ENCODE data around the gene YTHDF2.
"Not testable (repeated sequence)": the region's sequence is repeated elsewhere in the genome, so short reads cannot be mapped to it uniquely, and the experiment has no call there.

The YTHDF2 gene

DNA sequence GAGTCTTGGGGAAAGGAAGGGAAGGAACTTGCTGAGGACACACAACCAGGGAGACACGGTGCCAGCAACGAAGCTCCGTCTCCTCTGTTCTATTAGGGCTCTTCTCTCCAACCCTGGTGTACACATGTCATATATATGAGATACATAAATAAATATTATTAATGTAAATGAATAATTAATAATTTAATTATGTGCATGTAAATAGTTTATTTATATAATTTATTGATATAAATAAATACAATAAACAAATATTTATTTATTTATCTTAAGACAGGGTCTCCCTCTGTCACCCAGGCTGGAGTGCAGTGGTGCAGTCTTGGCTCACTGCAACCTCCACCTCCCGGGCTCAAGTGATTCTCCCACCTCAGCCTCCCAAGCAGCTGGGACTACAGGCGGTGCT, 57.8 kb downstream of the YTHDF2 start:
- H3K4me1 Mint-ChIP-seq (ENCODE audit: low read depth in 2 of 2); H3K9me3 Mint-ChIP-seq; H3K4me3 Mint-ChIP-seq; H3K27ac Mint-ChIP-seq; H3K36me3 Mint-ChIP-seq (ENCODE audit: insufficient read depth); ATAC-seq (replicated peaks); DNase-seq: not testable (repeated sequence)
- peaks cover 28 to 42% of the 10 kb centered on the region in 2 donors for H3K27me3 Mint-ChIP-seq

DNA sequence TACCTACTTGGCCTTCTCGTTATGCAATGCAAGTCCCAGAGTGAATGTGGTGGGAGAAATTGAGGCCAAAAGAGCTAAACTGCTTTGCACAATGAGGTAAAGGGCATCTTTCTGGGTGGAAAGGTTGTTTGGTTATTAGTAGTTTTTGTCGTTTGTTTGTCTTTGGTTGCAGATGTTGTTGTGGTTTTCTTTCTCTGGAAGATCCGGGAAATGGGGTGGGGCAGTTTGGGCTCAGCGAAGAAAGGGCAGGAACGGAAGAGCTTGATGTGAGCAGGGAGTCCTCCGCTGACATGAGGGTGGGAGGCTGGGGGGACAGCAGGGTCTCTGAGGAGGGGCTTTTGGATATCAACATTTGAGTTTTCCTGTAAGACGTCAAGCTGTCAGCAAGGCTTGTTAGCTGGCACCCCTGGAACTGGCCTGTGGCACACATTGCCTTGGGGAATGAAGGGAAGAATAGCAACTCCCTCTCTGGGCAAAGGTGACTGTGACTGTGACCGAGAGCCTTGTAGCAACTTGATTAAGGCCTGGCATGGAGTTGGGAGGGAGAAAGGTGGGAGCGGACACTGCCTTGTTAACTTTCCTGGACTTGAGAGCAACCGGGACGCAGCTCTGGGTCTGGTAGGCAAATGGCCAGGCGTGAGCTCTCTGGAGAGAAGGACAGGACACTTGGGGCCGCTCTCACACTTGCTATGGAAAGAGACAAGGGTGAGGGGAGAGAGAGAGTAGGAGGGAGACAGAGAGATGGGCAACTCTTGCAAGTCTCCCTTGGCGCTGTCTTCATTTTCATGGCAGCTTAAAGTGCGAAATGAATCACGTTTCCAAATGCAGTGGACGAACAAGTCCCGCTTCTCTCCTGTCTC, 59.8 kb downstream of the YTHDF2 start:
- H3K27me3 Mint-ChIP-seq: peaks cover 28 to 38% of the 10 kb centered on the region in 2 donors
- DNase-seq: no peak
- peak overlapping the region in 1 of 2 donors; percentile 20 for H3K27ac Mint-ChIP-seq
- no peak for ATAC-seq (replicated peaks)
- H3K4me1 Mint-ChIP-seq (ENCODE audit: low read depth in 2 of 2): no peaks in the 10 kb centered on the region
- H3K9me3 Mint-ChIP-seq: no peaks in the 10 kb centered on the region
- no peaks in the 10 kb centered on the region for H3K36me3 Mint-ChIP-seq (ENCODE audit: insufficient read depth)
- H3K4me3 Mint-ChIP-seq: no peak overlapping the region

DNA sequence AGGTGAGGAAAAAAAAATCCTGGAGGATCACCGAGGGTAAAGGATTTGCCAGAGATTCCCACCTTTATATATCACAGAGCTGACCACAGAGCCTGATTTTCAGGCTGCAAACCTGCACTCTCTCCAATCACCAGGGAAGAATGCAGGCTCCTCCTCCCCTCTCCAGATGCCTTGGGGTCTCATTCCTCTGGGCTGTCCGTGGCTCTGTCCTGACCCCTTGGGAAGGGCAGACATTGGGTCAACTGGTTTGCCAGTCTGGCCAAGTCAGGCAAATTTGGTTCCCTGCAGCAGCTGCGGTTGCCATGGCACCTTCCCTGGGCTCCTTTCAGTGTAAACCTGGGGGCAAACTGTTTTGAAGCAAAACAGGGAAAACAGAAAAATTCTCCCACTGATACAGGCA, 63.6 kb downstream of the YTHDF2 start:
- Mint-ChIP-seq H3K9me3 (no peaks in the 10 kb centered on the region), H3K27me3 (peaks cover 21 to 32% of the 10 kb centered on the region in 2 donors), H3K36me3 (ENCODE audit: insufficient read depth) (no peaks in the 10 kb centered on the region), H3K4me1 (ENCODE audit: low read depth in 2 of 2) (no peaks in the 10 kb centered on the region), H3K4me3 (no peak overlapping the region), H3K27ac (no peak overlapping the region)
- DNase-seq: no peak
- ATAC-seq (replicated peaks): no peak

DNA sequence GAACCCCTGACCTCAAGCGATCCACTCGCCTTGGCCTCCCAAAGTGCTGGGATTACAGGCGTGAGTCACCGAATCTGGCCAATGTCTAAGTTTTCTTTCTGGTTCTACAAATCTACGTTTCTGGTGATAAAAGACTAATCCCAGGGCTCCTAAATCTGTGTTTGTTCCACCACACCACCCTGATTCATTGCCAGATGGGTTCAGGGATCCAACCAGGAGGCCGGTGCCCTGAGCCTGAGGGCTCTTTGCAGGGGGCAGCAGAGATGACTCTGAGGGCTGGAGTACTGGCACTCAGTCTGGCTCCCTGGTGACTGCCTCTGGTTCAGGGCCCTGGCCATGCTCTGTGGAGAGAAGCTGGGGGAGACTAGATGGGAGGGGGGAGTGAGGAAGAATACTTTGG, 64.7 kb downstream of the YTHDF2 start:
- Mint-ChIP-seq H3K4me3 (no peak overlapping the region), H3K36me3 (ENCODE audit: insufficient read depth) (no peaks in the 10 kb centered on the region), H3K27me3 (peaks cover 20 to 30% of the 10 kb centered on the region in 2 donors), H3K9me3 (no peaks in the 10 kb centered on the region), H3K27ac (no peak overlapping the region), H3K4me1 (ENCODE audit: low read depth in 2 of 2) (no peaks in the 10 kb centered on the region)
- no peak for ATAC-seq (replicated peaks)
- no peak for DNase-seq

DNA sequence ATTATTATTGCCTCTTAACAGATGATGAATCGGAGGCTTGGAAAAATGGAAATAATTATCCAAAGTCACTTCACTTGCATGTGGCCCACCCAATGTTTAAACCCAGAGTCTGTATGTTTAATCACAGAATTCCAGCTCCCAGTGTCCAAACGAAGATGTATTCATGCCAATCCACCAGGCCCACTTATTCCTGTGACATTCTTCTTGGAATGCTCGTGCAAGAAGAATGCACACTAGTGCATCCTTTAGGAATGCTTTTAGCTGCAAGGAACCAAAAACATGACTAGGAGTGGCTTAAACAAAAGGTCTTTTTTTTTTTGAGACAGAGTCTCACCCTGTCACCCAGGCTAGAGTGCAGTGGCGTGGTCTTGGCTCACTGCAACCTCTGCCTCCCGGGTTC, 66.3 kb downstream of the YTHDF2 start:
- Mint-ChIP-seq H3K4me3 (no peak overlapping the region), H3K27ac (no peak overlapping the region), H3K27me3 (peaks cover 15 to 26% of the 10 kb centered on the region in 2 donors), H3K36me3 (ENCODE audit: insufficient read depth) (no peaks in the 10 kb centered on the region), H3K4me1 (ENCODE audit: low read depth in 2 of 2) (no peaks in the 10 kb centered on the region), H3K9me3 (no peaks in the 10 kb centered on the region)
- DNase-seq (no peak), ATAC-seq (replicated peaks) (no peak)

DNA sequence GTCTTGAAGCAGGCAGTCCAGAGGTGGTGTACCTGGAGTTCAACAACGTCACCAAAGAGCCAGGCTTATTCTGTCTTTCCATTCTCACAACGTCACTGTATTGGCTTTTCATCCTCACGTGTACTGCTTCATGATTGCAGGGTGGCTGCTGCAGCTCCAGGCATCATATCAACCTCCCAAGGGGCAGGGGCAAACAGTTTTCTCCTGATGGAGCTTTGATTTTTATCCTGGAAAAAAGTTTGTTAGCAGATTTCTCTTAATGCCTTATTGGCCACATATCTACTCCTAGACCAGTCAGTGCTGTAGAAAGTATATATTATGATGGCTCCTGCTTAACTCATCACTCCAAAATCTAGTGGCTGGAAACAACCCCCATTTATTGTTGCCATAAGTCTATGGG, 66.9 kb downstream of the YTHDF2 start:
- Mint-ChIP-seq H3K9me3 (no peaks in the 10 kb centered on the region), H3K27me3 (peaks cover 14 to 26% of the 10 kb centered on the region in 2 donors), H3K4me3 (no peak overlapping the region), H3K4me1 (ENCODE audit: low read depth in 2 of 2) (no peaks in the 10 kb centered on the region), H3K27ac (no peak overlapping the region), H3K36me3 (ENCODE audit: insufficient read depth) (no peaks in the 10 kb centered on the region)
- no peak for ATAC-seq (replicated peaks)
- DNase-seq: no peak

DNA sequence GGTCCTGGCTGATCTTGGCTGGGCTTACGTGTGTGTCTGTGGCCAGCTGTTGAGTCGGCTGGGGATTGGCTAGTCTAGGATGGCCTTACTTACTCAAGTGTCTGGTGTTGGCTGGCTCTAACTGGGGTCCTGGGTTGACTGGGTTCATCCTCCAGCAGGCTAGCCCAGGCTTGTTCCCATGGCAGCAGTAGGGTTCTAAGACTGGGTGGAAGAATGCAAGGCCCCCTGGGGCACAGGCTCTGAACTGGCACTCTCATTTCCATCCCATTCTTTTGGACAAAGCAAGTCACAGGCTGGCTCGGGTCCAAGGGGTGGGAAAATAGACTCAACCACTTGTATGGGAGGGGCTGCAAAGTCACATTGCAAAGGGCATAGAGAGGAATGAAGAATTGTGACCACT, 67.3 kb downstream of the YTHDF2 start:
- no peak for ATAC-seq (replicated peaks)
- H3K4me3 Mint-ChIP-seq: no peak overlapping the region

DNA sequence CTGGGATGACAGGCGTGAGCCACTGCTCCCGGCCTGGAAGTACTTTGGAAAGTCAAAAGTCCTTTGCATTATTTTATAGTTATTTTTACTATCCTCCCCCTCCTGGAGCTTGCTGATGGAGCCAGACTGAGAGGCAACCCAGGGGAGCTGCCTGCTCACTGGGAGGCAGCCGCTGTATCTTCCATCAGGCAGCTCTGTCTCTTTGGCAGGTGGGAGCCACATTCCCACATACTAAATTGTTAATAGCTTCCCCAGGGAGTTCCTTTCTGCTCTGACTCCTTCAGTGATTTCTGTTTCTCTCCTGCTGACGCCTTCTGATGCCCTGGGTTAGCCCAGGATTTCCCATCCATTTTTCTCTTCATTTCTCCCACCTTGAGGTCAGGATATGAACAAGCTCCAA, 70.3 kb downstream of the YTHDF2 start:
- peaks cover 0 to 2% of the 10 kb centered on the region in 2 donors for H3K4me1 Mint-ChIP-seq (ENCODE audit: low read depth in 2 of 2)
- DNase-seq (no peak), ATAC-seq (replicated peaks) (no peak)
- peaks cover 30 to 39% of the 10 kb centered on the region in 2 donors for H3K27me3 Mint-ChIP-seq
- H3K4me3 Mint-ChIP-seq: no peak overlapping the region
- H3K9me3 Mint-ChIP-seq: no peaks in the 10 kb centered on the region
- no peaks in the 10 kb centered on the region for H3K36me3 Mint-ChIP-seq (ENCODE audit: insufficient read depth)
- no peak overlapping the region for H3K27ac Mint-ChIP-seq

More for the DNA sequence above, 67.3 kb downstream of the YTHDF2 start:
- no peaks in the 10 kb centered on the region for H3K9me3 Mint-ChIP-seq
- no peak for DNase-seq
- H3K4me1 Mint-ChIP-seq (ENCODE audit: low read depth in 2 of 2): no peaks in the 10 kb centered on the region
- H3K27ac Mint-ChIP-seq: no peak overlapping the region
- peaks cover 10 to 26% of the 10 kb centered on the region in 2 donors for H3K27me3 Mint-ChIP-seq
- H3K36me3 Mint-ChIP-seq (ENCODE audit: insufficient read depth): no peaks in the 10 kb centered on the region

DNA sequence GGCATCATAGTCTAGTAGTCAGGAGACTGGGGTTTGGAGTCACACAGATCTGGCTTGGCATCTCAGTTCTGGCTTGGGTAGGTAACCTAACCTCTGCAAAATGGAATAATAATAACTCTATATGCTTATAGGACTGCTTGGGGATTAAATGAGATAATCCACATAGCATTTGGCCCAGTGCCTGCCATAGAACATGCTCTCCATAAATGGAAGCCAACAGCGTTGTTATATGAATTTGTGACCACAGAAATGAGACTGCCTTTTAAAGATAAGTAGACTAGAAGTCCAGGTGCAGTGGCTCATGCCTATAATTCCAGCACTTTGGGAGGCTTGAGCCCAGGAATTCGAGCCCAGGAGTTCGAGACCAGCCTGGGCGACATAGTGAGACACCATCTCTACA, 71.2 kb downstream of the YTHDF2 start:
- Mint-ChIP-seq H3K27me3 (peaks cover 35 to 46% of the 10 kb centered on the region in 2 donors), H3K36me3 (ENCODE audit: insufficient read depth) (no peaks in the 10 kb centered on the region)
- no peak for ATAC-seq (replicated peaks)

DNA sequence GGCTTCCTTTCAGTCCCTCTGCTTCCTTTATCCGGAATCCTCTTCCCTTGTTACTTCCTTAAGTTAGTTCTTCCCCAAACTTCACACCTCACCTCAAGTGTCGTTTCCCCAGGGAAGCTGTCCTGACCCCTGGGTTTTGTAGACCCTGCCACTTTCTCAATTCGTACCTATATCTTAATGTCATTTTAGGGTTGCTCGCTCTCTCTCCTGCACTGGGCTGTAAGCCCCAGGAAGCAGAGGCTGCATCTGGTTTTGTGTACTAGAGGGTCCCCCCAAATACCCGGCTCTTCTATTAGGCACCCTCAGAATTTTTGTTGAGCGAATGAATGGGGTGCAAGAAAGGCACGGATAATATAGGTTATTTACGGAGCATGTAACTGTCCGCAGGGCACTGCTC, 74.6 kb downstream of the YTHDF2 start:
- Mint-ChIP-seq H3K27me3 (peaks cover 49 to 72% of the 10 kb centered on the region in 2 donors), H3K9me3 (no peaks in the 10 kb centered on the region), H3K36me3 (ENCODE audit: insufficient read depth) (no peaks in the 10 kb centered on the region), H3K4me3 (no peak overlapping the region), H3K27ac (no peak overlapping the region), H3K4me1 (ENCODE audit: low read depth in 2 of 2) (peaks cover 0 to 6% of the 10 kb centered on the region in 2 donors)
- no peak for ATAC-seq (replicated peaks)
- no peak for DNase-seq

More for the DNA sequence above, 71.2 kb downstream of the YTHDF2 start:
- H3K4me3 Mint-ChIP-seq: no peak overlapping the region
- peaks cover 0 to 4% of the 10 kb centered on the region in 2 donors for H3K4me1 Mint-ChIP-seq (ENCODE audit: low read depth in 2 of 2)
- H3K9me3 Mint-ChIP-seq: no peaks in the 10 kb centered on the region
- DNase-seq: no peak
- no peak overlapping the region for H3K27ac Mint-ChIP-seq

DNA sequence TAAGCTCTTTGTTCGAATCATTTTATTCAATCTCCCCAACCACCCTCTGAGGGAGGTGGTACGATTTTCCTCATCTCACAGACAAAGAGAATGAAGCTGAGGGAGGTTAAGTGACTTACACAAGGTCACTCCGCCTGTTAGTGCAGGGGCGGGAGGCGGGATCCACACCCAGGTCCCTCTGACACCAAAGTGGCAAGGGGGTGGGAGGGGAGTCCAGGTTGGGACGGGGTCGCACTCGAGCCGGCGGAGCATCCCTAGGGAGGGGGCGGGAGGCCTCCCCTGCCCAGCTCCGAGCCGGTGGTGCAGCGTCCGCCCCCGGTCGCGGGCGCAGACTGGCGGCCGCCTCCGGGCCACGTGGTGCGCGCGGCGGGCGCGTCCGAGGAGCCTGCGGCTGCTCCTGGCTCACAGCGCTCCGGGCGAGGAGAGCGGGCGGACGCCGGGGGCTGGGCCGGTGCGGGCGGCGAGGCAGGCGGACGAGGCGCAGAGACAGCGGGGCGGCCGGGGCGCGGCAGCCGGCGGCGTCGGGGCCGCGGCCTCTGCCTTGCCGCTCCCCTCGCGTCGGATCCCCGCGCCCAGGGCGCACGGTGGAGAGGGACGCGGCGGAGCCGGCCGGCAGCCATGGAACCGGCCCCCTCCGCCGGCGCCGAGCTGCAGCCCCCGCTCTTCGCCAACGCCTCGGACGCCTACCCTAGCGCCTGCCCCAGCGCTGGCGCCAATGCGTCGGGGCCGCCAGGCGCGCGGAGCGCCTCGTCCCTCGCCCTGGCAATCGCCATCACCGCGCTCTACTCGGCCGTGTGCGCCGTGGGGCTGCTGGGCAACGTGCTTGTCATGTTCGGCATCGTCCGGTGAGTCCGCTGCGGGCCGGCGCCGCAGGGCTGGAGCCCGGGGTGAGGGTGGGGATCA, 75.3 kb downstream of the YTHDF2 start, which contains the start of gene OPRD1:
Gene OPRD1, plus strand, starts transcription at position 405 of the 903 bp plus-strand sequence. Its CDS starts 214 bp downstream, at position 619.
- Mint-ChIP-seq H3K9me3 (no peaks in the 10 kb centered on the region), H3K27ac (no peak within 1 kb of the TSS), H3K4me3 (no peak within 1 kb of the TSS), H3K4me1 (ENCODE audit: low read depth in 2 of 2) (peaks cover 0 to 6% of the 10 kb centered on the region in 2 donors), H3K27me3 (peaks cover 53 to 76% of the 10 kb centered on the region in 2 donors), H3K36me3 (ENCODE audit: insufficient read depth) (no peaks in the 10 kb centered on the region)
- DNase-seq (no peak), ATAC-seq (replicated peaks) (no peak)

DNA sequence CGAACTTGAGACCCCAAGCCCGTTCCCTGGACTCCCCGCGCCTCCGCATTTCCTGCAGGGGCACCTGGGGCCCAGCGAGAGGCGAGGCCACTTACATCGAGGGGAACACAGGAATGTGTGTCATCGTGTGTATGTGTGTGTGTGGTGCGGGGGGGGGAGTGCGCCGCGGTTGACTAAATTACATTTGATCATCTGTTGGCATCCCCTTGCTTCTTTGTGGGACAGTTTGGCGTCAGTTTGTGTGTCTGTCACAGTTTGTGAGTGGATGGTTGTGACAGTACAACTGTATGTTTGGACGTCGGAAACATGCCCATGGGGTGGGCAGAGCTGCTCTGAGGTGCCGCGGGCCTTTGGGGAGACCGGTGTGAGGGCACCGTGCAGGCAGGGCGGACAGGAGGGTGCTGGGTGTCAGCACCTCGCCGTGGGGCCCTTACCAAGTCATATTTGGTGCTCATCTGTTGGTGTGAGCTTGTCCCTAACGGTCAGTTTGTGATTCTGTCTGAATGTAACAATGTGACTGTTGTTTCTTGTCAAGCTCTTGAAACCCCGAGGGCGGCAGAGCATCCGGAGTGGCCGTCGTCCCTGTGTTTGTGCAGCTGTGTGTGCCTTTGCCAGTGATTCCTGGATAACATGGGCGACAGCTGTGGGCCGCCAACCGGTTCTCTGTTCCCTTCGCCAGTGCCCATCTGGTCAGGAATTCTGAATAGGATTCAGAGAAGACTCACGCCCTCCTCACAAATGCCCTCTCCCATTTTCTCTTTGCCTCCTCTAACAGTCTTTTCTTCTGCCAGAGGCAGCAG, 76.1 kb downstream of the YTHDF2 start:
- Mint-ChIP-seq H3K9me3 (no peaks in the 10 kb centered on the region), H3K4me3 (no peak overlapping the region), H3K4me1 (ENCODE audit: low read depth in 2 of 2) (peaks cover 0 to 6% of the 10 kb centered on the region in 2 donors), H3K36me3 (ENCODE audit: insufficient read depth) (no peaks in the 10 kb centered on the region), H3K27me3 (peaks cover 57 to 77% of the 10 kb centered on the region in 2 donors), H3K27ac (no peak overlapping the region)
- ATAC-seq (replicated peaks): no peak
- DNase-seq: no peak

DNA sequence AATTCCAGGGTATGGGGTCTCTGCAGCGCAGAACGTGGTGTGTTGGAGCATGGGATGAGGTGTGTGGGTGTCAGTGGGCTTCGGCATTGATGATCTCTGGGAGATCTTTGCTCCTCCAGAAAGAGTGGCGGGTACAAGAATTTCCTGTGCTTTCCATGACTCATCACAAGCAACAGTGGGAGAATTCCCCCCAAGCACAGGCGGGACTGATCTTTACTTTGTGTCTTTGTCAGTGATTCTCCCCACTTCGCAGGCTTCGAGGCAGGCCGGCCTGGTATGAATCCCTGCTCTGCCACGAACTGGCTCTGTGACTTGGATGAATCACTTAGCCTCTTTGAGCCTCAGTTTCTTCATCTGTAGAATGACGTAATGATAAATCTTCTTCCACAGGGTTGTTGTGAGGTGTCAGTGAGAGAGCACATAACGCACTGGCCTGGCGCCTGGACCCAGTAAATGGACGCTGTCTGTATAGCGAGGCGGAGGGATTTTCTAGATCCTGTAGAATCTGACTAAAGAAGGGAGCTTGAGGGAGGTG, 77.3 kb downstream of the YTHDF2 start:
- no peaks in the 10 kb centered on the region for H3K9me3 Mint-ChIP-seq
- DNase-seq: no peak
- H3K36me3 Mint-ChIP-seq (ENCODE audit: insufficient read depth): no peaks in the 10 kb centered on the region
- H3K27ac Mint-ChIP-seq: no peak overlapping the region
- H3K27me3 Mint-ChIP-seq: peaks cover 67 to 88% of the 10 kb centered on the region in 2 donors
- no peak for ATAC-seq (replicated peaks)
- peaks cover 0 to 6% of the 10 kb centered on the region in 2 donors for H3K4me1 Mint-ChIP-seq (ENCODE audit: low read depth in 2 of 2)
- no peak overlapping the region for H3K4me3 Mint-ChIP-seq
